Caco-2 (cell line): Measurements from ENCODE around the gene ARHGAP29. TPM values are rescaled to one million over a fixed set of nuclear protein-coding genes. Genes with fewer than 3 reads are reported as not detected.

Source experiments
- BruUV-seq: library from RNA; stranded (reverse); fragments of 400-500 nt; replicated peaks from 2 replicates; lab custom pipeline; 2021; lab: Mats Ljungman, UMichigan
- CTCF ChIA-PET: fragments of 300-600 bp; sonication (Branson Sonifier 250); formaldehyde crosslinking; loops from one replicate; lab custom pipeline; 2022; ENCODE audit warnings: antibody characterized with exemption; lab: Charles Lee
- POLR2A ChIA-PET: fragments of 300-600 bp; sonication (Branson Sonifier 250); formaldehyde crosslinking; loops from one replicate; lab custom pipeline; 2022; ENCODE audit warnings: antibody characterized with exemption; lab: Charles Lee
- DNase-seq, 2 experiments: peaks; one replicate each; pipeline versions ENCODE4 v3.0.0 to v3.0.0-alpha.2; 2020 to 2022
- H3K27me3 ChIP-seq: replicated peaks from 2 replicates; pipeline ENCODE4 v1.6.0; 2011; ENCODE audit warnings: low read length; ENCODE audit not compliant: control insufficient read depth, insufficient read depth
- H3K36me3 ChIP-seq: 2 replicates; pipeline ENCODE4 v1.5.1; 2011; ENCODE audit warnings: low read length; ENCODE audit not compliant: control insufficient read depth, insufficient read depth
- H3K4me1 ChIP-seq: fragments of 250-450 bp; sonication (Bioruptor Pico); 2 replicates; pipeline ENCODE4 v1.5.1; 2020; ENCODE audit warnings: mild to moderate bottlenecking
- H3K4me3 ChIP-seq: 2 replicates; pipeline ENCODE4 v1.5.1; 2011; ENCODE audit warnings: low read depth, mild to moderate bottlenecking, control low read depth, low read length
- H3K9me3 ChIP-seq: fragments of 250-450 bp; sonication (Bioruptor Pico); 2 replicates; pipeline ENCODE4 v1.5.1; 2020; ENCODE audit warnings: mild to moderate bottlenecking, moderate library complexity
- H3K27ac Mint-ChIP-seq: one replicate; pipeline ENCODE4 v1.8.0; 2022; ENCODE audit warnings: mixed read lengths; ENCODE audit not compliant: unreplicated experiment
- H3K27me3 Mint-ChIP-seq: one replicate; pipeline ENCODE4 v1.8.0; 2022; ENCODE audit warnings: mixed read lengths; ENCODE audit not compliant: insufficient read depth, unreplicated experiment
- H3K36me3 Mint-ChIP-seq: one replicate; pipeline ENCODE4 v1.8.0; 2022; ENCODE audit warnings: mild to moderate bottlenecking, mixed read lengths; ENCODE audit not compliant: insufficient read depth, unreplicated experiment
- H3K4me1 Mint-ChIP-seq: one replicate; pipeline ENCODE4 v1.8.0; 2022; ENCODE audit warnings: low read depth, mixed read lengths; ENCODE audit not compliant: unreplicated experiment
- H3K4me3 Mint-ChIP-seq: one replicate; pipeline ENCODE4 v1.8.0; 2022; ENCODE audit warnings: mild to moderate bottlenecking, moderate library complexity, mixed read lengths; ENCODE audit not compliant: unreplicated experiment
- H3K9me3 Mint-ChIP-seq: one replicate; pipeline ENCODE4 v1.8.0; 2022; ENCODE audit warnings: mixed read lengths; ENCODE audit not compliant: unreplicated experiment
- CTCF ChIP-seq, 2 experiments: fragments of 200-600 bp in 1 of 2; IDR thresholded peaks; 1 replicate in 1 of 2; 2 replicates in 1 of 2; pipeline versions ENCODE4 v1.5.1 to v1.8.0; 2011 to 2022; ENCODE audit warnings: antibody characterized with exemption in 1 of 2, control low read depth in 1 of 2, inconsistent platforms in 1 of 2, low read depth in 1 of 2, low read length in 1 of 2, mild to moderate bottlenecking in 1 of 2, moderate library complexity in 1 of 2; ENCODE audit not compliant: insufficient read depth in 1 of 2, severe bottlenecking in 1 of 2, unreplicated experiment in 1 of 2
- intact Hi-C: fragments of 100-400 bp; cut with micrococcal nuclease; formaldehyde crosslinking; loops from one replicate; pipeline ENCODE4 v1.10.0; 2022; ENCODE audit not compliant: unreplicated experiment
- total RNA-seq: library from RNA; stranded (reverse); gene quantifications from 2 replicates; pipeline ENCODE4 v1.2.3, GENCODE V29; 2022

Gene ARHGAP29
- total RNA-seq, 1 experiment from 2014 or later, result 30.3 TPM

- no peak for DNase-seq
- Histone ChIP-seq H3K9me3 (no peaks in the 10 kb centered on the region), H3K27me3 (no peaks in the 10 kb centered on the region), H3K4me3 (no peak overlapping the region), H3K4me1 (no peaks in the 10 kb centered on the region), H3K36me3 (no peaks in the 10 kb centered on the region)
- CTCF ChIA-PET, result no interaction called here
- Mint-ChIP-seq H3K27ac (no peak overlapping the region), H3K27me3 (no peaks in the 10 kb centered on the region), H3K36me3 (no peaks in the 10 kb centered on the region), H3K9me3 (no peaks in the 10 kb centered on the region), H3K4me3 (no peak overlapping the region), H3K4me1 (no peaks in the 10 kb centered on the region)
- POLR2A ChIA-PET, result no interaction called here
- BruUV-seq, result no TSS peak
- no peak for TF ChIP-seq CTCF (IDR thresholded peaks at IDR 0.05; ENCODE audit: insufficient read depth in 1 of 2, low read depth in 1 of 2, low read length in 1 of 2, severe bottlenecking in 1 of 2, unreplicated experiment in 1 of 2)
- intact Hi-C loops, result no loop called here
Observed at GRCh38 chr1:94272388-94272787, 35.0 kb upstream of the ARHGAP29 start.

- Mint-ChIP-seq H3K4me3 (no peak overlapping the region), H3K27ac (no peak overlapping the region), H3K36me3 (no peaks in the 10 kb centered on the region), H3K9me3 (no peaks in the 10 kb centered on the region), H3K27me3 (no peaks in the 10 kb centered on the region), H3K4me1 (peaks cover 3% of the 10 kb centered on the region)
- H3K4me3 ChIP-seq, result no peak overlapping the region
- POLR2A ChIA-PET, result no interaction called here
- intact Hi-C loops, result no loop called here
- CTCF ChIA-PET, result no interaction called here
- TF ChIP-seq CTCF (IDR thresholded peaks at IDR 0.05; ENCODE audit: insufficient read depth in 1 of 2, low read depth in 1 of 2, low read length in 1 of 2, severe bottlenecking in 1 of 2, unreplicated experiment in 1 of 2), result no peak
- no peaks in the 10 kb centered on the region for H3K27me3 ChIP-seq
- H3K9me3 ChIP-seq, result no peaks in the 10 kb centered on the region
- BruUV-seq, result no TSS peak
- DNase-seq, result no peak
- H3K4me1 ChIP-seq, result no peaks in the 10 kb centered on the region
- no peaks in the 10 kb centered on the region for H3K36me3 ChIP-seq
Observed at GRCh38 chr1:94271373-94271772, 34.0 kb upstream of the ARHGAP29 start.

GRCh38 chr1:94270801-94271203, 33.4 kb upstream of the ARHGAP29 start:
- H3K9me3 ChIP-seq, result no peaks in the 10 kb centered on the region
- Mint-ChIP-seq H3K27me3 (no peaks in the 10 kb centered on the region), H3K4me1 (peaks cover 6% of the 10 kb centered on the region), H3K4me3 (no peak overlapping the region), H3K27ac (no peak overlapping the region), H3K9me3 (no peaks in the 10 kb centered on the region), H3K36me3 (no peaks in the 10 kb centered on the region)
- no TSS peak for BruUV-seq
- TF ChIP-seq CTCF (IDR thresholded peaks at IDR 0.05; ENCODE audit: insufficient read depth in 1 of 2, low read depth in 1 of 2, low read length in 1 of 2, severe bottlenecking in 1 of 2, unreplicated experiment in 1 of 2), result no peak
- no peak for DNase-seq
- H3K4me3 ChIP-seq, result no peak overlapping the region
- no peaks in the 10 kb centered on the region for H3K36me3 ChIP-seq
- H3K27me3 ChIP-seq, result no peaks in the 10 kb centered on the region
- no peaks in the 10 kb centered on the region for H3K4me1 ChIP-seq
- intact Hi-C loops, result no loop called here
- POLR2A ChIA-PET, result no interaction called here
- CTCF ChIA-PET, result no interaction called here
